Measurements from ENCODE around the gene RBM33. TPM values are rescaled to one million over a fixed set of nuclear protein-coding genes. Genes with fewer than 3 reads are reported as not detected.
A peak's percentile ranks its signal among the peaks of the same experiment; 100 is the strongest.

The RBM33 gene
- total and polyA plus RNA-seq, 7 donors: 11.6 to 49.3 (median 40.4) TPM

DNA sequence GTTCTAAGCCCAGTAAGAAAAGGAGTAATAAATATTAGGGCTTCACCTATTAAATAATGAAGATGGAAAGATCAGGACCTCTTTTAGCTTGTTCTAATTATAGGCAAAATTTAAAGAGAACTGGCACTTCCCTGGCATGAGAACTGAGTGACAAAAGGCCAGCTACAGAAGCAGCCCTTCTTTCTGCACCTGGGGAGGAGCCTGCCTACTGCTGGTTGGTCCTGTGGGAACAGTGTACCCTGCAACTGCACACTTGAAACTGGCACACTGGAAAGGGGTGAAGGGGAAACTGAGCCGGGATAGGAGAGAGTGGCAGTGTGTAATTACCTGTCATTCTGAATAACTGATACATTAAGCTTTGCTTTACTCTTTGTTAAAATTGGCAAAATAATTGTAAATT lies 87.4 kb downstream of the RBM33 start:
- H3K4me3 ChIP-seq: no peak overlapping the region
- ATAC-seq: peak in 2 of 4 donors; percentile 41 to 50
- no peaks in the 10 kb centered on the region for H3K27me3 ChIP-seq (ENCODE audit: insufficient read depth in 3 of 3, low read length in 2 of 3)
- no peak overlapping the region for H3K27ac ChIP-seq
- TF ChIP-seq, protein P1, sequence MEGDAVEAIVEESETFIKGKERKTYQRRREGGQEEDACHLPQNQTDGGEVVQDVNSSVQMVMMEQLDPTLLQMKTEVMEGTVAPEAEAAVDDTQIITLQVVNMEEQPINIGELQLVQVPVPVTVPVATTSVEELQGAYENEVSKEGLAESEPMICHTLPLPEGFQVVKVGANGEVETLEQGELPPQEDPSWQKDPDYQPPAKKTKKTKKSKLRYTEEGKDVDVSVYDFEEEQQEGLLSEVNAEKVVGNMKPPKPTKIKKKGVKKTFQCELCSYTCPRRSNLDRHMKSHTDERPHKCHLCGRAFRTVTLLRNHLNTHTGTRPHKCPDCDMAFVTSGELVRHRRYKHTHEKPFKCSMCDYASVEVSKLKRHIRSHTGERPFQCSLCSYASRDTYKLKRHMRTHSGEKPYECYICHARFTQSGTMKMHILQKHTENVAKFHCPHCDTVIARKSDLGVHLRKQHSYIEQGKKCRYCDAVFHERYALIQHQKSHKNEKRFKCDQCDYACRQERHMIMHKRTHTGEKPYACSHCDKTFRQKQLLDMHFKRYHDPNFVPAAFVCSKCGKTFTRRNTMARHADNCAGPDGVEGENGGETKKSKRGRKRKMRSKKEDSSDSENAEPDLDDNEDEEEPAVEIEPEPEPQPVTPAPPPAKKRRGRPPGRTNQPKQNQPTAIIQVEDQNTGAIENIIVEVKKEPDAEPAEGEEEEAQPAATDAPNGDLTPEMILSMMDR (IDR thresholded peaks at IDR 0.05): no peak
- intact Hi-C loops (cut with DNase I): loop anchor here in 1 of 2 donors (10.0 kb wide), 1 partner anchor 87 kb away; the partner anchor contains the start of gene RBM33
- H3K9me3 ChIP-seq: no peaks in the 10 kb centered on the region
- no peak for DNase-seq
- peaks cover 0 to 24% of the 10 kb centered on the region in 2 donors for H3K36me3 ChIP-seq (ENCODE audit: insufficient read depth in 1 of 2, low read depth in 1 of 2)
- peaks cover 8% of the 10 kb centered on the region for H3K4me1 ChIP-seq
- 88 to 100% (median 100%) methylated on average over 1 of the region's 1 CpG for WGBS, 3 donors

DNA sequence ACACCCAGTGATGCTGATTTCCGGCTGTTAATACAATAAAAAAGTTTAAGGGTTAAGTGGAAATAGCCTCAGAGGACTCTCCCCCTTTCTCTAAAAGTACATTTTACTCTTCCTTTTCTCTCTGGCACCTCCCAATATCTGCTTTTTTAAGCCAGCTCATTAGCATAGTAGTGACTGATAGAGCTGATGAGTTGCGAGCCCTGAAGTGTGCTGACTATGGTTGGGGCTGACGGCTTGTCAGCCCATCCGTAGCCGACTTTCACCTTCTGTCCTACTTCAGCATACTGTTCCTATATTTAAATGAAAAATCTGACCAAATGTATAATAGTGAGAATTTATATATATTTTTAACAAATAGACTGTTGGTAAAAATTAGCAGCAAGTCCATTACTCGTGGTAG lies 87.8 kb downstream of the RBM33 start:
- ATAC-seq (no peak), DNase-seq (no peak)
- Histone ChIP-seq H3K27ac (no peak overlapping the region), H3K4me3 (no peak overlapping the region), H3K36me3 (ENCODE audit: insufficient read depth in 1 of 2, low read depth in 1 of 2) (peaks cover 0 to 23% of the 10 kb centered on the region in 2 donors), H3K27me3 (ENCODE audit: insufficient read depth in 3 of 3, low read length in 2 of 3) (no peaks in the 10 kb centered on the region), H3K9me3 (no peaks in the 10 kb centered on the region), H3K4me1 (peaks cover 8% of the 10 kb centered on the region)
- intact Hi-C loops (cut with DNase I): loop anchor here in 1 of 2 donors (10.0 kb wide), 1 partner anchor 87 kb away; the partner anchor contains the start of gene RBM33
- 94 to 97% (median 96%) methylated on average over 6 of the region's 6 CpGs for WGBS, 3 donors
- TF ChIP-seq, protein P1 (IDR thresholded peaks at IDR 0.05): no peak

DNA sequence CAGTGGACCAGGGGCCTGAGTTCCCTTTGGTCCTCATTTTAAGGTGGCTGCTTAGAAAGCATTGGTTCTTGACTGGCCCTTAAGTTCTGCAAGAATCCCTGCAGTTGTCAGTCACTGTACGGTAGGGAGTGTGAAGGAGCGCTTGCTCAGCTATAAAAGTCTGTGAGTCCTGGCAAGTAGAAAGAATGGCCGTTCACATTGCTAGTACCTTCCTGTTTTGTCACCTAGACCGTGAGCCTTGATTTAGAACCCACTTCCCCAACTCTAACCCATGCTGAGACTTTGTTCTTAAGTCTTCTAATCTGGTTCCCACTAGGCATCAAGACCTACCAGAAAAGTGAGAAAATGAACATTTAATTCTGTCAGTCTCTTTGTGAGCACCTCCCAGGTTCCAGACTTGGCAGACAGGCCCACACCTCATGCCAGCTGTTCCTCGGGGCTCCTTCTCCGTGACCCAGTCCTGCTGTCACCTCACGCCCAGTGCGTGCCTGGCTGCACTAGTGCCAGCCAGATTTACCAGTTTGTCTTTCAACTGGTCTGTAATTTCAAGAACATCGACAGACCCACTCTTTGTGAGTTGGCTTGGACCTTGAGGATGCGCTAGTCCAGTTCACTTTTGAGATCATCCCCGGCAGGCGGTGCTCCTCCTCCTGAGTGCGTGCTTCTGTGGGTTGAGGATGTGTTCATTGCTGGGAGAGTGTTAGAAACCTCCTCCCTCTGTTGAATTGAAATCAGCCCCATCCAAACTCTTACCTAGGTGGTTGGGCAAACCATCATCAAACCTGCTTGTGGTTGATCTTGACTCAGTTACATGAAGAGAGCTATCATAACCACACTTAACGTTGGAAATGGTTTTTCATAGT lies 89.4 kb downstream of the RBM33 start:
- Histone ChIP-seq H3K27ac (no peak overlapping the region), H3K9me3 (no peaks in the 10 kb centered on the region), H3K27me3 (ENCODE audit: insufficient read depth in 3 of 3, low read length in 2 of 3) (no peaks in the 10 kb centered on the region), H3K4me3 (no peak overlapping the region), H3K36me3 (ENCODE audit: insufficient read depth in 1 of 2, low read depth in 1 of 2) (peaks cover 0 to 23% of the 10 kb centered on the region in 2 donors), H3K4me1 (peaks cover 8% of the 10 kb centered on the region)
- TF ChIP-seq, protein P1 (IDR thresholded peaks at IDR 0.05): no peak
- intact Hi-C loops (cut with DNase I): loop anchor here in 1 of 2 donors (10.0 kb wide), 1 partner anchor 89 kb away; the partner anchor contains the start of gene RBM33
- ATAC-seq (peak in 3 of 4 donors; percentile 38 to 55 (median 54)), DNase-seq (no peak)
- 52 to 66% (median 52%) methylated on average over 14 of the region's 14 CpGs for WGBS, 3 donors

DNA sequence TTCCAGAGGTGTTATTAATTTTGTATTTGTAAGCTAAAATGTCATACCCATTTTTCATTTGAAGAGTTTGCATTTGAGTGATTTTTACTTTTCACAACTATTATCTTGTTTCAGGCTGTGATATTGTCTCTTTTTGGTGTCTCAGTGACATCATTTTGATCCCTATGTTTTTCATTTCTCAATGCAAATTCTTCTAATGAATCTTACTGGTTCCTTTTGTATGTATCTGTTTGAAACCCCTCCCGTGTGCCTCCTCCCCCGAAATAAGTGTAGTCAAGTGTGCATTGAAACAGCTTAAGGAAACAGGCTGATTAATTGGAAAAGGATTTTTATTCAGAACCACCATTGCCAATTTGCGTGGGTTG lies 90.0 kb downstream of the RBM33 start:
- H3K4me3 ChIP-seq: no peak overlapping the region
- no peaks in the 10 kb centered on the region for H3K27me3 ChIP-seq (ENCODE audit: insufficient read depth in 3 of 3, low read length in 2 of 3)
- ATAC-seq (no peak), DNase-seq (no peak)
- 85 to 89% (median 87%) methylated on average over 3 of the region's 3 CpGs for WGBS, 3 donors
- TF ChIP-seq, protein P1 (IDR thresholded peaks at IDR 0.05): no peak
- intact Hi-C loops (cut with DNase I): loop anchor here in 1 of 2 donors (10.0 kb wide), 1 partner anchor 90 kb away; the partner anchor contains the start of gene RBM33
- H3K9me3 ChIP-seq: no peaks in the 10 kb centered on the region
- no peak overlapping the region for H3K27ac ChIP-seq
- peaks cover 8% of the 10 kb centered on the region for H3K4me1 ChIP-seq
- H3K36me3 ChIP-seq (ENCODE audit: insufficient read depth in 1 of 2, low read depth in 1 of 2): peaks cover 0 to 26% of the 10 kb centered on the region in 2 donors
